Measurements from ENCODE around the gene LRRC46. TPM values are rescaled to one million over a fixed set of nuclear protein-coding genes. Genes with fewer than 3 reads are reported as not detected.

Gene LRRC46
- total RNA-seq, 1 donor from 2014 or later: not detected

DNA sequence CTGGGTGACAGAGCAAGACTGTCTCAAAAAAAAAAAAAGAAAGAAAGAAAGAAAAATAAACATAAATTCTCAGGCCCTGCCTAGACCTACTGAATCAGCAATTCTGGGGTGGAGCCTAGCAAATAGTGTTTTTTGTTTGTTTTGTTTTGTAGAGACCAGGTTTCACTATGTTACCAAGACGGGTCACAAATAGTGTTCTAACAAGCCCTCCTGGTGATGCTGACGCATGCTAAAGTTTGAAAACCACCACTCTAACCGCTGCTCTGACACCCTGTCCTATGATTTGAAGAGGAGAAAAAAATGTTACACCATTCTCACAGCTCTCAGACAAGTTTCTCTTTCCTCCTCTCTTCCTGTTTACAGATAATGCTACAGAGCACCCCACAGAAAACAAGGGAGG, 1.6 kb upstream of the LRRC46 start:
- H3K36me3 ChIP-seq (ENCODE audit: control insufficient read depth, insufficient read depth, low read length): peaks cover 21% of the 10 kb centered on the region
- no peak for DNase-seq (ENCODE audit: low read depth)
- FAIRE-seq: no peak
- H3K4me3 ChIP-seq (ENCODE audit: low read depth, low read length): no peak overlapping the region
- TF ChIP-seq, protein P1, sequence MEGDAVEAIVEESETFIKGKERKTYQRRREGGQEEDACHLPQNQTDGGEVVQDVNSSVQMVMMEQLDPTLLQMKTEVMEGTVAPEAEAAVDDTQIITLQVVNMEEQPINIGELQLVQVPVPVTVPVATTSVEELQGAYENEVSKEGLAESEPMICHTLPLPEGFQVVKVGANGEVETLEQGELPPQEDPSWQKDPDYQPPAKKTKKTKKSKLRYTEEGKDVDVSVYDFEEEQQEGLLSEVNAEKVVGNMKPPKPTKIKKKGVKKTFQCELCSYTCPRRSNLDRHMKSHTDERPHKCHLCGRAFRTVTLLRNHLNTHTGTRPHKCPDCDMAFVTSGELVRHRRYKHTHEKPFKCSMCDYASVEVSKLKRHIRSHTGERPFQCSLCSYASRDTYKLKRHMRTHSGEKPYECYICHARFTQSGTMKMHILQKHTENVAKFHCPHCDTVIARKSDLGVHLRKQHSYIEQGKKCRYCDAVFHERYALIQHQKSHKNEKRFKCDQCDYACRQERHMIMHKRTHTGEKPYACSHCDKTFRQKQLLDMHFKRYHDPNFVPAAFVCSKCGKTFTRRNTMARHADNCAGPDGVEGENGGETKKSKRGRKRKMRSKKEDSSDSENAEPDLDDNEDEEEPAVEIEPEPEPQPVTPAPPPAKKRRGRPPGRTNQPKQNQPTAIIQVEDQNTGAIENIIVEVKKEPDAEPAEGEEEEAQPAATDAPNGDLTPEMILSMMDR (IDR thresholded peaks at IDR 0.05; ENCODE audit: insufficient read depth, low read length, severe bottlenecking): no peak
- no peaks in the 10 kb centered on the region for H3K27me3 ChIP-seq (ENCODE audit: control insufficient read depth, insufficient read depth, low read length)

DNA sequence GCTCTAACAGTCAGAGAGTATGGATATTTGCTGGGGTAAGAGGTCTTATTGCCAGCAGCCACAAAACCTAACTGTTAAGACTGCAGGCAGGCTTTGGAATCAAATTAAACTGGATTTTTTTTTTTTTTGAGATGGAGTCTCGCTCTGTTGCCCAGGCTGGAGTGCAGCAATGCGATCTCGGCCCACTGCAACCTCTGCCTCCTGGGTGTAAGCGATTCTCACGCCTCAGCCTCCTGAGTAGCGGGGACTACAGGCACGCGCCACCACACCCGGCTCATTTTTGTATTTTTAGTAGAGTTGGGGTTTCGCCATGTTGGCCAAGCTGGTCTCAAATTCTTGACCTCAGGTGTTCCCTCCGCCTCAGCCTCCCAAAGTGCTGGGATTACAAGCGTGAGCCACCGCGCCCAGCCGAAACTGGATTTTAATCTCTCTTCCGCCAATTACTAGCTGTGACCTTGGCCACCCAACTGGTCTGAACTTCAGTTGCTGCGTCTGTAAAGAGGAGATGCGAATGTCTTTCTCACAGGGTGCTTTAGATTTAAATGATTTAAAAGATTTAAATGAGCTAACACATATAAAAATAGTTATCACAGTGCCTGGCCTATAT, 971 bp upstream of the LRRC46 start:
- TF ChIP-seq, protein P1 (IDR thresholded peaks at IDR 0.05; ENCODE audit: insufficient read depth, low read length, severe bottlenecking): no peak
- DNase-seq (ENCODE audit: low read depth) (no peak), FAIRE-seq (no peak)
- H3K4me3 ChIP-seq (ENCODE audit: low read depth, low read length): peak overlapping the region; percentile 90
- no peaks in the 10 kb centered on the region for H3K27me3 ChIP-seq (ENCODE audit: control insufficient read depth, insufficient read depth, low read length)
- H3K36me3 ChIP-seq (ENCODE audit: control insufficient read depth, insufficient read depth, low read length): peaks cover 19% of the 10 kb centered on the region

DNA sequence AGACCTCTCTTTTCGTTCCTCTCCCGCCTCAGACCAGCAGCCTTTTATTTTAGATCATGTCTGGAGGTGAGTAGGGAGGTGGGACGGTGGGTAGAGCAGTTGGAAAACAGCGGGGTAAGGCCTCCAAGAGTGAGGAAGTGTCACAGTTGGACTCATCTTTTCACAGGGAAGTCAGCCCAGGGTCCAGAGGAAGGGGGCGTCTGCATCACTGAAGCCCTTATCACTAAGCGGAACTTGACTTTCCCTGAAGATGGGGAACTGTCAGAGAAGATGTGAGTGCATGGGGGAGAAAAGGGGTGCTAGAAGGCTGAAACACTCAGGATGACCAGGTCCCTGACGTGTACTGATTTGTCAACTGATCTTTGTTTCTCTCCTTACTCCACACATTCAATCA, 461 bp downstream of the LRRC46 start:
- TF ChIP-seq, protein P1 (IDR thresholded peaks at IDR 0.05; ENCODE audit: insufficient read depth, low read length, severe bottlenecking): no peak
- no peak for DNase-seq (ENCODE audit: low read depth)
- Histone ChIP-seq H3K27me3 (ENCODE audit: control insufficient read depth, insufficient read depth, low read length) (no peaks in the 10 kb centered on the region), H3K4me3 (ENCODE audit: low read depth, low read length) (peak overlapping the region; percentile 90), H3K36me3 (ENCODE audit: control insufficient read depth, insufficient read depth, low read length) (peaks cover 15% of the 10 kb centered on the region)
- no peak for FAIRE-seq

GRCh38 chr17:47834756-47835155, 3.3 kb downstream of the LRRC46 start:
- Histone ChIP-seq H3K36me3 (ENCODE audit: control insufficient read depth, insufficient read depth, low read length) (peaks cover 9% of the 10 kb centered on the region), H3K4me3 (ENCODE audit: low read depth, low read length) (no peak overlapping the region), H3K27me3 (ENCODE audit: control insufficient read depth, insufficient read depth, low read length) (no peaks in the 10 kb centered on the region)
- no peak for DNase-seq (ENCODE audit: low read depth)
- TF ChIP-seq, protein P1 (IDR thresholded peaks at IDR 0.05; ENCODE audit: insufficient read depth, low read length, severe bottlenecking): no peak
- FAIRE-seq: no peak

- Histone ChIP-seq H3K36me3 (ENCODE audit: control insufficient read depth, insufficient read depth, low read length) (peaks cover 9% of the 10 kb centered on the region), H3K4me3 (ENCODE audit: low read depth, low read length) (no peak overlapping the region), H3K27me3 (ENCODE audit: control insufficient read depth, insufficient read depth, low read length) (no peaks in the 10 kb centered on the region)
- TF ChIP-seq, protein P1 (IDR thresholded peaks at IDR 0.05; ENCODE audit: insufficient read depth, low read length, severe bottlenecking): no peak
- FAIRE-seq (no peak), DNase-seq (ENCODE audit: low read depth) (no peak)
Observed at GRCh38 chr17:47836601-47837000, 5.1 kb downstream of the LRRC46 start.

All from bronchial epithelial cell (primary cell).